GM12874 (cell line): ENCODE data around the gene SWSAP1.

ENCODE experiments used
- TF ChIP-seq, protein P1 (sequence below): IDR thresholded peaks from 2 replicates; pipeline ENCODE4 v1.5.1; 2011; ENCODE audit warnings: low read depth, mild to moderate bottlenecking, control low read depth, low read length, moderate library complexity; ENCODE audit not compliant: insufficient read depth

SWSAP1 gene

DNA sequence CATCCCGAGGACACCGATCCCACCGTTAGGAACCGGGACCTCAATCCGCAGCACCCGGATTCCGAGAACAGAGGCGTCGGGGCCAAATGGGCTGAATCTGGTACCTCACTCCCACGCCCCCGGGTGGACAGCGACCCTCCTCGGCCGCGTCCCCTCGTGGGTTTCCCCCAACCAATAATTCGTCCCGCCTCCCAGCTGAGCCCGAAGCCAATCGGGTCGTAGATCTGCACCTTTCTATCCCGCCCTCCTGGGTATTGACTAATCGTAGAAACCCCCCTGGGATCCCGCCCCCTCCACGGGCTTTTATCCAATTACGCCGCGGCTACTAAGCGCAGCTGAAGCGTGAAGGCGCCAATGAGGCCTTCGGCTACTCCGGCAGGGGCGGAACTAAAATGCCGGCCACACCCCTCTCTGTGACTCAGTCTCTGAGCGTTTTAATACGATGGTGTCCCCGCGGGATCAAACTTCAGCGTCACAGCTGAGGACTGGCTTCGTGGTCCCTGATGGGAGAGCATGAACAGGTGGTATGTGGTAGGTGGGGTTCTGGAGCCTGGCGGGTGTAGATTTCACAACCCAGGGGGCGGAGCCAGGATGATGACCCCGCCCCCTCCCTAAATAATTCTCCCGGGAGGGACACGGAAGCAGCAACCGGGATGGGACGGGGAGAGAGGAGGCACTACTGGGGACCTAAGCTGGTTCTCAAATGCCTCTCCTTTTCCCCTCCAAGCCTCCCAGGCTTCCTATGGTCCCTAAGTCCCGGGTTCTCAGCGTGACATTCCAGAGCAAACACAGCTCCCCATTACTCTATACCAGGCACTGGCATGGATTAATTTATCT is 28.1 kb upstream of the SWSAP1 start, which contains the start of the genes CCDC159 and TMEM205:
Gene CCDC159, plus strand, starts transcription at position 416 of the 837 bp plus-strand sequence. Its CDS starts 88 bp downstream, at position 504.
Gene TMEM205, minus strand, starts transcription at position 165 of the 837 bp plus-strand sequence. CDS start 649 bp downstream, outside the sequence.
- TF ChIP-seq, protein P1, sequence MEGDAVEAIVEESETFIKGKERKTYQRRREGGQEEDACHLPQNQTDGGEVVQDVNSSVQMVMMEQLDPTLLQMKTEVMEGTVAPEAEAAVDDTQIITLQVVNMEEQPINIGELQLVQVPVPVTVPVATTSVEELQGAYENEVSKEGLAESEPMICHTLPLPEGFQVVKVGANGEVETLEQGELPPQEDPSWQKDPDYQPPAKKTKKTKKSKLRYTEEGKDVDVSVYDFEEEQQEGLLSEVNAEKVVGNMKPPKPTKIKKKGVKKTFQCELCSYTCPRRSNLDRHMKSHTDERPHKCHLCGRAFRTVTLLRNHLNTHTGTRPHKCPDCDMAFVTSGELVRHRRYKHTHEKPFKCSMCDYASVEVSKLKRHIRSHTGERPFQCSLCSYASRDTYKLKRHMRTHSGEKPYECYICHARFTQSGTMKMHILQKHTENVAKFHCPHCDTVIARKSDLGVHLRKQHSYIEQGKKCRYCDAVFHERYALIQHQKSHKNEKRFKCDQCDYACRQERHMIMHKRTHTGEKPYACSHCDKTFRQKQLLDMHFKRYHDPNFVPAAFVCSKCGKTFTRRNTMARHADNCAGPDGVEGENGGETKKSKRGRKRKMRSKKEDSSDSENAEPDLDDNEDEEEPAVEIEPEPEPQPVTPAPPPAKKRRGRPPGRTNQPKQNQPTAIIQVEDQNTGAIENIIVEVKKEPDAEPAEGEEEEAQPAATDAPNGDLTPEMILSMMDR, result peak; percentile 15; the same call in 1 of the 2 replicates

DNA sequence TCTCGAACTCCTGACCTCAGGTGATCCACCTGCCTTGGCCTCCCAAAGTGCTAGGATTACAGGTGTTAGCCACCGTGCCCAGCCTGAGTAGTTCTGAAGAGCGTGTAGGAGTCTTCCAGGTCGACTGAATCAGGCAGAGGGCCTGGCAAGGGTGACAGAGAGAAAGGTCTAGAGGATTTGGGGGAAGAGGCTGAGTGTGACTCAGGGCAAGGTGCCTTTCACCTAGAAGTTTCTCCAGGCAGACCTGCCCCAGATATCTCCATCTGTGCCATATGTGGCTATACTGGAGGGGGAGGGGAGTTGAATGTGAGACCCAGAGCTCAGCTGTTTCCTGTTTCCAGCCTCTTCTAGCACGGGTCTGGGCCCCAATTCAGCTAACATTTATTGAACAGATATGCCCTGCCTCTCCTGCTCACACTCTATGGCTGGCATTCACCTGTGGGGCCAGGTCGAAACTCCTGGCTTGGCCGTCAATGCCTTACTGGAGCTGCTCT is 26.9 kb upstream of the SWSAP1 start:
- TF ChIP-seq, protein P1, result no peak

DNA sequence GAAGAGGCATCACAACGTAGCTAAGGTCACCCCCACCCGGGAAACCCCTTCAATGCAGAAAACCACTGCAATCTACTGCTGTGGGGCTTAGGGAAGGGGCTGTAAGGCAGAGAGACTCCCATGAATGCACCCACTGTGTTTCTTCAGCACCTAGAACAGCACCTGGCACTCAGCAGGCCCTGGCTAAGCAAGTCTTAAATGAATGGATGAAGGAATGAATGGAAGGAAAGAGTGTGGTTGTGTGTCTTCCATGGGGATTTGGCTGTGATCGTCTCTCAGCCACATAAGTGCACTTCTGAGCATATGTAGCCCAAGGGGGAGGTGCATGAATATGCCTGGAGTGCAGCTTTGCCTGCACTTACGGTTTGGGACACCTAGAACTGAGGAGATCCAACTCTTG is 25.3 kb upstream of the SWSAP1 start:
- TF ChIP-seq, protein P1, result no peak

DNA sequence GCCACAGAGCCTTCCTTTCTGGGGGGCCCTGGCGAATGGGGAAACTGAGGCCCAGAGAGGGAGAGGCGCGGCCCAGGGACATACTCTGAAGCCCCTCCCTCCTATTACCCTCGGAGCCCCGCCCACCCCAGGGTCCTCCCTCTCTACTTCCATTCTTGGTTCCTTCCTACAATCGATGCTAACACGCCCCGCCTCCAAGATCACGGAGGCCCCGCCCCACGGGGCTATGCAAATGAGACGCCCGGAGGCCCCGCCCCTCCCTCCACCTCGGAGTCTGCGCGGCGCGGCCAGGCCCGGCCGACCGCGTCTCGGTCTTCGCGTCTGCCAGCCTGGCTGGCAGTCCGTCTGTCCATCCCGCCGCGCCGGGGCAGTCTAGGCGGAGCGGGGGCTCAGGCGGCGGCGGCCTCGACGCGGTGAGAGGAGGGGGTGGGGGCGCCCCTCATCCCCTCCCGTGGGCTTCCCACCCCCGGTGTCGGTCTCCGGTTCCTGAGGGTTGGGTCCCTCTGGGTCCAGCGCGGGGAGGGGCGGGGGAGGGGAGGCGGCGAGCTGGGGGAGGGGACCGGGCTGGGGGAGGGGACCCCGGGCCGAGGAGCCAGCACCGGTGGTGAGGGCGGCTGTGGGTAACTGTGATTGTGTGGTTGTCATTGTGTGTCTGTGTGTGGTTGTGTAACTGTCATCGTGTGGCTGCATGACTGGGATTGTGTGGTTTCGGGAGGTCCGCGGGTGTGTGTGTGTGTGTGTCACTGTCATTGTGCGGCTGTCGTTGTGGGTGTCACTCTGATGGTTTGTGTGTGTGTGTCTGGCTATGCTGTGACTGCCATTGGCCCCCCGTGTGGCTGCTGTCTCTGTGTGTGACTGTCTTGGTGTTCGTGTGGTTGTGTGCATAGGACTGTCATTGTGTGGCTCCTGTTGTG is 19.0 kb upstream of the SWSAP1 start, which contains the start of gene PLPPR2:
Gene PLPPR2, plus strand, starts transcription at position 273 of the 914 bp plus-strand sequence. CDS start 2,242 bp downstream, outside the sequence.
- TF ChIP-seq, protein P1, result no peak

DNA sequence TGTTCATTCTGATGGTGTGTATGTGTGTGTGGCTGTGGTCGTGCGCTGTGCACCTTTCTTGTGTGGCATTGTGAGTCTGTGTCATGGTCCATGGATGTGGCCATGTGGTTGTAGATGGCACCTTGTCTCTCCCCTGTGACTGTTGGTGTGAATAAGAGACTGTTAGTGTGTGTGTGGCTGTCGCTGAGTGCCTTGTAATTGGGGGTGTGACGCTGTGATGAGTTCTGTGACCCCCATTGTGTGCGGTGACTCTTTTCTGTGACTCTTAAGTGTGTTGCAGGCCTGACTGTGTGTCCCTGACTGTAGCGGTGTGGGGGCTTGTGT is 18.4 kb upstream of the SWSAP1 start:
- TF ChIP-seq, protein P1, result no peak

DNA sequence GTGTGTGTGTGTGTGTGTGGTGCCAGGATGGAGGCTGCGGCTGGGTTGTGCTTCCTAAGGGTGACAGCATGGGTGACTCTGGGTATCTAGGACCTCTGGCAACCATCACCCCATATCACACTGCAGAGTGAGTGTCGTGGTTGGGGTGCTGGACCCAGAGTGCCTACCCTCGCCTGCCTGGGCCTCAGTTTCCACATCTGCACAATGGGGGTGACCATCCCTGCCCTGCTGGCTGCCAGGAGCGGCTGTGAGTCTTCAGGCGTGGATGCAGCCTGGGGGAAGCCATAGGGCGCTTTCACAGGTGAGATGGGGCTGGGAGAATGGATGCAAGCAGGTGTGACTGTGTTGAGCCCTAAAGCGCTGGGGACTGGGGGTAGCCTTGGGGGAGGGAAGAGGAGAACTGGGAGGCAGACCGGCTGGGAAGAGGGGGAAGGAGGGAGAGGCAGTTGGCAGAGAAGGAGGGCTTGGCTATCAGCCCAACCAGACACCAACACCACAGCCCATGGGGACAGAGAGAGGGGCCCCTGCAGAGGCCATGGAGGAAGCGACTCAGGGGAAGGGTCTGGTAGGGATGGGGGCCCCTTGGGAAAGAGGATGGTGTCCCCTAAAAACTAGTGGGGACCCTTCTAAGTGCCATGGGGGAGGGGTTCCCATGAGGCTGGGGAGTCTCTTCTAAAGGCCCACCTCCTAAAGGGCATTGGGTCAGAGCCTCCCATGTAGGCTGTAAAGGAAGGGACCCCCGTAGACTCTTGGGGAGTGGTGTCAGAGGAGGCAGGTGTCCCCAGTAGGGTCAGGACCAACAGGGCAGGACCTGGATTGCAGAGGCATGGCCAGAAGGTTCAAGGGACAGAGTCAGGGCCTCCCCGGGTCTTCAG is 17.6 kb upstream of the SWSAP1 start:
- TF ChIP-seq, protein P1, result no peak
